GM20431 (cell line): ENCODE results near the gene GMCL2.

Experiments used
- in situ Hi-C: fragments of 300-500 bp; cut with MseI, MboI; formaldehyde crosslinking; loops from one replicate; pipeline ENCODE4 v1.15.0; 2020; ENCODE audit warnings: low sequenced_read_pairs; ENCODE audit not compliant: unreplicated experiment

GMCL2 gene

DNA sequence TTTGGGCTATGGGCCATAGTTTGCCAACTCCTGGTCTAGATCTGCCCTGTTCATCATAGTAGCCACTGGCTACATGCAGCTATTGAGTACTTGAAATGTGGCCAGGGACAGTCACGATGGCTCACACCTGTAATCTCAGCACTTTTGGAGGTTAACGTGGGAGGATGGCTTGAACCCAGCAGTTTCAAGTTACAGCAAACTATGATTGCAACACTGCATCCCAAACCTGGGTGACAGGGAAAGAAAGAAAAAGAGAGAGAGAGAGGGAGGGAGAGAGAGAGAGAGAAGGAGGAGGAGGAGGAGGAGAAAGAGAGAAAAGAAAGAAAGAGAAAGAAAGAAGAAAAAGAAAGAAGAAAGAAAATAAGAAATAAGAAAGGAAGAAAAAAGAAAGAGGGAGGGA lies 5.1 kb upstream of the GMCL2 start:
- in situ Hi-C loops, result no loop called here

DNA sequence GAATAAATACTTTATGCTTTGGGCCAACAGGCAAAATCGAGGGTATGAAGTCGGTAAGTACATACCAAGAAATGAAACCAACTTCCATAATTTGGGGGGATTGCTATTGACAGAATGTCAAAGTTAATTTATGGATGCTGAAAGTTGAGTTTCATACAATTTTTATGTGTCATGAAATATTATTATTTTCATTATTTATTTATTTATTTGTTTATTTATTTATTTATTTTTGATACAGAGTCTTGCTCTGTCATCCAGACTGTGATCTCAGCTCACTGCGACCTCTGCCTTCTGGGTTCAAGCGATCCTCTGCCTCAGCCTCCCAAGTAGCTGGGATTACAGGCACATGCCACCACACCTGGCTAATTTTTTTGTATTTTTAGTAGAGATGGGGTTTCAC lies 4.5 kb upstream of the GMCL2 start:
- in situ Hi-C loops, result no loop called here

DNA sequence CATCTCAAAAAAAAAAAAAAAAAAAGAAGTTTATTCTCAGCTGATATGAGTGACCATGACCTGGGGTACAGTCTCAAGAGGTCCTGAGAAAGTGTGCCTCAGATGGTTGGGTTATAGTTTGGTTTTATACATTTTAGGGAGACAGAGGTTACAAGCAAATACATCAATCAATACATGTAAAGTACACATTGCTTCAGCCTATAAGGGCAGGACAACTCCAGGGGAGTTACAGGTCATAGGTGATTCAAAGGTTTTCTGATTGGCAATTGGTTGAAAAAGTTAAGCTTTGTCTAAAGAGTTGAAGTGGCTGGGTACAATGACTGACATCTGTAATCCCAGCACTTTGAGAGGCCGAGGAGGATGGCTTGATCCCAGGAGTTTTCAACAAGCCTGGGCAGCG lies 2.3 kb upstream of the GMCL2 start:
- in situ Hi-C loops, result no loop called here

DNA sequence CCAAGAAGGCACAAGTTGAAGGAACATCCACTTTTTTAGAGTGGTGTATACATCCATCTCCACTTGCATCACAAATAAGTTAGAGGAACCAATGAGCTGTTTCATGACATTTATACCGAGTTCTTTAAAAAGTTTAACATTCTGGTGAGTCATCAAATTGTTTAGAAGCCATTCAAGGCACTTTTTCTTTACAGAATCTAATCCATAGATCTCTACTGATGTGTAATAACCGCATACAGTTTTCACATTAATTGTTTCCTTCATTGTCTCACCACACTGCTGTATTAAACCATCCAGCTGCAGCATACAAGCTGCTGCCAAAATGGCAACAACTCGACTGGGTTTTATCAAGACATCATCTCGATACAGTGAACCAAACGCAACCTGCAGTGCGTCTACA lies 744 bp downstream of the GMCL2 start:
- in situ Hi-C loops, result no loop called here

DNA sequence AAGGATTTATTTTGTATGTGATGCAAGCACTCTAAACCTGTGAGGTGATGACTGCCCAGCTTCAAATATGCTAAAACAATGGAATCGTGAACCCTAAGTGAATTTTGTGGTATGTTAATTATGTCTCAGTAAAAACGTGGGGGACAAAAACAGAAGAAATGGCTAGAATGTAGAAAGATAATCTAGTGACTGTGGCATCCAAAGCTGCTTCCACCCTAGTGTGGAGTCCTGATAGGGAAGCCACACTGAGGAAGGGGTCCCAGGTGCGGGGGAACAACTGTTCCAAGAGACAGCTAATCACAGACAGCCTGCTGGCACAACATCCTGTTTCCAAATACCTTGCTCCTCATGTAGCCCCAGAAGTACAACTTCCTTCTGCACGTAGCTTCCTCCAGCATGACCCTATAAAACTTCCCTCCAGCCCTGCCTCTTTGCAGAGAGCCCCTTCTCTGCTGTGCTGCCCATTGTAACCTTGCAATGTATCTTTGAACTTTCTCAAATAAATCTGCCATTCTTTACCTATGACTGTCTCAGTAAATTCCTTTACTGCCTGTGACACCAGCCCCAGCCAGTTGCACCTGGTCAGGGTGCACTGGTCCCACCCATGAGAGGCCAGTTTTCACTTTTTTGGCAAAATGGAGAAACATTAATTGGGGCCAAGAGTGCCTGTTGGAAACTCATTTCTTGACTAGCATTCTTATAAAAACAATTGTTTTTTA lies 4.9 kb downstream of the GMCL2 start:
- in situ Hi-C loops, result no loop called here

DNA sequence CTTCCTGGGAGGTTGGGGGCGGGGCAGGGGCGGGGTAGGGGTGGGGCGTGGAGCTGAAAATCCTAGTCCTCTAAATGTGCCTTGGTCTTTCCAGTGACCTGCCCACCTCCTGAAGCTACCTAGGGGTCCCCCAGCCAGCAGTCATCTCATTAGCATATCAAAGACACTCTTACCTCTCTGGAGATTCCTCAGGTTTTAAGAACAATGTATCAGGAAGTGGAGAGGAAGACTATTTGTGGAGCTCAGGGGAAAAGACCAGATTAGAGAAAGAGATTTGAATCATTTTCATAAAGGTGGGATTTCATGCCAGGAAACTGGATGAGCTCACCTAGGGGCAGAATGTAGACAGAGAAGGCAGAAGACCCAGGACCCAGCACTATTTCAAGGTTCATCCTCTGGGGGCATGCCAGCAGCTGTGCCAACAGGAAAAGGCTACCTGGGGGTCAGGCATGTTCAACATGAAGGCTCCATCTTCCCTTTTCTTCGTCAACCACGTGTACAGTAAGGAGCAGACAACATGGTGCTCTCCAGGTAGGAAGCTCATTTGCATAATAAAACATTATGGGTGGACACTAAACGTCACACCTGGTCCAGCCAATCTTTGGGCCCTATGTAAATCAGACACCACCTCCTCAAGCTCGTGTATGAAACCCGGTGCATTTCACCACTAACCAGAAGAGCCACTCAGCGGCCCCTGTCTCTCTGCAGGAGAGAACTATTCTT lies 6.9 kb downstream of the GMCL2 start:
- in situ Hi-C loops, result no loop called here

DNA sequence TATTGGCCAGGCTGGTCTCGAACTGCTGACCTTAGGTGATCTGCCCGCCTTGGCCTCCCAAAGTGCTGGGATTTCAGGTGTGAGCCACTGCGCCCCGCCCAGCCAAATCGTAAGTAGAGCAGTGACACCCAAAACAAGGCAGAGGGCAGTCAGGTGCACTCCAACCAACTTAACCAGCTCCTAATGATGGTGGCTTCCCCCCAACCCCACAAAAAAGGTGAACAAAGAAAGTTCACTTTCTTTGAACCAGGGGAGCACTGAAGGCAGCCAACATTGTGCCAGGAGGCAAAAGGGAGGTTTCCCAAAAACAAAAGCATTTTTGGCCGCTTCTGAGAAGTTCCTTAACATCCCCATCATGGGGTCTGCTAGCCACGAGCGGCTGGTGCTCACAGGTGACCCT lies 9.6 kb downstream of the GMCL2 start:
- in situ Hi-C loops, result no loop called here

DNA sequence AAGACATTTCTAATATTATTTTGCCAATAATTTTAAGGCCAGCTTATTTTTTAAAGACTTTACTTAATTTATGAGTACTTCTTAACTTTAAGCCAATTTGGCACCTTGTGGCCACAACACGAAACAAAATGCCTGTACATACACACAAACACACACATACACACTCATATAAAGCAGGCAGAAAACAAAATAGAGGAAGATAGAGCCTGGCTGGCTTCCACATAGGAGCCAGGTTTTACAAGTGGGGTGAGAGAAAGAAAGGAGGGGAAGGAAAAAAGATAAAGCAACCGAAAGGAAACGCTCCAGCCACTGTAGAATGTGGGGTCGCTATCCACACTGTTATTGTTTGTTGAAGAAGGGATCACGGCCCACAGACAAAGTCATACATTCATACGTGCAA lies 10.4 kb downstream of the GMCL2 start:
- in situ Hi-C loops, result no loop called here

DNA sequence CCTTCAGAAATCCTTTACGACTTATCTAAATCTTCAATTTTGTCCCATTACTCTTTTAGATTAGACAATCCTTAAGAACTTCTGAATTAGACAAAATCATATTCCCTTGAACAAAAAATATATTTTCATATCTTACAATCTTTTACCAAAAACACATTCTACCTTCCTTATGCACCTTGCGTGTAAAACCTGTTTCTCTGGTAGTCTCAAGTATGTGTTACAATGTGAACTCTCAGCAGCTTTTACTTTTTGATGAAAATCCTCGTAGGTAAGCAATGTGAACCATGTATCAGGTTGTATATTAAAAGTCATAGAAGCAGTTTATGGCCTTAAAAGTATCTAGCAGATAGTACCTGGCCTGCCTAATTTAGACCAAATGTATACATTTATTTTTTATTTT lies 12.7 kb downstream of the GMCL2 start:
- in situ Hi-C loops, result loop anchor here (25.0 kb wide), 1 partner anchor 212 kb away; no protein-coding TSS in a partner anchor

DNA sequence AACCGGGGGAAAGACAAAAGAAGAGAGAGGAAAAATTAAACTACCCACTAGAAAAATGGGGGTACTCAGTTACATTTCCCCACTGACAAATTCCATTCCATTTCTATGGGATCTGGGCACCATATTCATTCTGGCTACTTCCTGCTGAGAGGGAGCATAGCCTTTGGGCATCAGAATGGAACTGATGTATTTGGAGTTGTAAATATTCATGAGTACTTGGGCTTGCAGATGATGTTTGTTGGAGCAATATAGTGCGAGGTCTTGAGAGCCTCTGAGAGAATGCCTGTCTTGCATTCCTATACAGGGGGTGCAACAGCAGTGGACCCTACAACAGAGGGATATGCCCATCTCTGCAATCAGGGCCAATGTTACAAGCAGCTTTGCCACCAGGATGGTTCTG lies 16.7 kb downstream of the GMCL2 start:
- in situ Hi-C loops, result loop anchor here (25.0 kb wide), 1 partner anchor 208 kb away; no protein-coding TSS in a partner anchor

DNA sequence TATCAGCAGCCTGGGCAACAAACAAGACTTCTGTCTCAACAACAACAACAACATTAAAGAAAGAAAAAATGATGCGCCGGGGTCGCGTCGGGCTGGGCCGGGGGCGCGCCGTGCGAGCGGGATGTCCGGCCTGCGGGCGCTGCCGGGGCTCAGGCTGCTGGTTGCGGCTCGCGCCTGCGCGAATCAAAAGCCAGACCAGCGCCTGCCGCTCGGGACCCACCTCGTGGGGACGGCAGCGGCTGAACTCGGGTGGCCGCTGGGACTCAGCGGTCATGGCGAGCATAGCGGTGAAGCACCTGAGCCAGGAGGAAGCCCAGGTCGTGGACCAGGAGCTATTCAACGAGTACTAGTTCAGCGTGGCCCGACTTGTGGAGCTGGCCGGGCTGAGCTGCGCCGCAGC lies 21.6 kb downstream of the GMCL2 start:
- in situ Hi-C loops, result loop anchor here (25.0 kb wide), 1 partner anchor 203 kb away; no protein-coding TSS in a partner anchor

DNA sequence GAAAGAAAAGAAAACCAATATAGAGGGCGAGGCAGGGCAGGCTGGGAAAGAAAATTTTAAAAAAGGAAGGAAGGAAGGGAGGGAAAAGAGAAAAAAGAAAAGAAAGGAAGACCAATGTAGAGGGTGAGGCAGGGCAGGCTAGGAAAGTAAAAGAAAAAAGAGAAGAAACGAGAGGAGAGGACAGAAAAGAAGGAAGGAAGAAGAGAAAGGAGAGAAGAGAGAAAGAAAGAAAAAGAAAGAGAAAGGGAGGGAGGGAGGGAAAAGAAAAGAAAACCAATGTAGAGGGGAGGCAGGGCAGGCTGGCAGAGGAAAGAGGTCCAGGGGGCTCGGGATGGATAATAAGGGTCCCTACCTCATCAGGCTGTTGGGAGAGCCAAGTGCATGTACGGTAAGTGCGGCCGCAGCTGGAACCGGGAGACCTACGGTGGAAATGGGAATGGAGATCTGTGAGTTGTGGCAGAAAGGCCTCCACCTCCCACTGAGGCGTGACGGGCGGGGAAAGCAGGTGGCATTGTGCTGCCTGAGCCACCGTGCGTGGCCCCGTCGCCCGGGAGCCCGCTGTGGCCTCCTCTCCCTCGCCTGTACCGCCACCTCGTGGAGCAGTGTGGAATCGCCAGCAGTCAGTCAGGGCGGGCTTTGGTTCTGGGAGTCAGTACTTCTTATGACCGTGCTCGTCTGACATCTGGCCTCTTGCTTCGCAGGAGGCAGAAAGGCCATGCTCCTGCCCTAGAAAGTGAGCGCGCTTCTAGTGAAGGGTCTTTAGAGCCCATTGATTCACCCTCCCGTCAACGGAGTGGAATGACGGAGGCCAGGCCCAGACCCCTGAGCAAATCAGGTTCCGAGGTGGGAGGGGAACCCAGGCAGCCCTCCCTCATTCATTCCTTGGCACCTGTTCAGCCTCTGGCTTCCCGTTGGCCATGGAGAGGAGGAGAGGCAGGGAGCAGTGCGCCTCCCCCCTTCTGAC lies 23.1 kb downstream of the GMCL2 start:
- in situ Hi-C loops, result loop anchor here (25.0 kb wide), 1 partner anchor 202 kb away; no protein-coding TSS in a partner anchor

DNA sequence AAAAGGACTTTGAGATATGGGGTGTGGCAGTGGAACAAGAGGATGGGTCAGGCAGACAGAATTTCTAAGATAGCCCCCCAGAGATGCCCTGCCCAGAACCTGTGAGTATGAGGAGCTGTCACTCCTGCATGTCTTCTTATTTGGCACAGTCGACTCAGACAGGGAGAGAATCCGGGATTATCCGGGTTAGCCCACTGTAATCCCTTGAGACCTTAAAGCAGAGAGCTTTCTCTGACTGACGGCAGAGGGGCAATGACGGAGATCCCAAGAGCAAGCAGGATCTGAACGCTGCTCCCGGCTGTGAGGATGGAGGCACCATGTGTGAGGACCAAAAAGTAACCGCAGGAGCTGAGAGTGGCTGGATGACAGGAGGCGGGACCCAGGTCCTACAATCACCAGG lies 24.7 kb downstream of the GMCL2 start:
- in situ Hi-C loops, result loop anchor here (25.0 kb wide), 1 partner anchor 200 kb away; no protein-coding TSS in a partner anchor

DNA sequence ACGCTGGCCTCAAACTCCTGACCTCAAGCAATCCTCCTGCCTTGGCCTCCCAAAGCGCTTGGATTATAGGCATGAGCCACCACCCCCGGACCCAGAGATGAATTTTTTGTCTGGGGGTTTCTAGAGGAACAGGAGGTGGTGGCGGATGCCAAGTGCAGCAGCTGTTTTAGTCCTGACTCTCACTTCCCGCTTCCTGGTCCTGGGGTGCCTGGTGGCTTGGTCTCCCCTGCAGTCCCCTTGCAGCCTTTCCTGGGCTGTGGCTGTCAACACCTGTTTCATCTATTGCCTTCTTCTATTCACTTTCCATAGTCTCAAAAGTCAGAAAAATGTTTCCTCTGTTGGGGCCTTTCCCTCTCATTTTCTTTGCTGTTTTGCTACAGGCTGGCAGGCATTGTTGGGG lies 27.0 kb downstream of the GMCL2 start:
- in situ Hi-C loops, result loop anchor here (25.0 kb wide), 1 partner anchor 198 kb away; no protein-coding TSS in a partner anchor

DNA sequence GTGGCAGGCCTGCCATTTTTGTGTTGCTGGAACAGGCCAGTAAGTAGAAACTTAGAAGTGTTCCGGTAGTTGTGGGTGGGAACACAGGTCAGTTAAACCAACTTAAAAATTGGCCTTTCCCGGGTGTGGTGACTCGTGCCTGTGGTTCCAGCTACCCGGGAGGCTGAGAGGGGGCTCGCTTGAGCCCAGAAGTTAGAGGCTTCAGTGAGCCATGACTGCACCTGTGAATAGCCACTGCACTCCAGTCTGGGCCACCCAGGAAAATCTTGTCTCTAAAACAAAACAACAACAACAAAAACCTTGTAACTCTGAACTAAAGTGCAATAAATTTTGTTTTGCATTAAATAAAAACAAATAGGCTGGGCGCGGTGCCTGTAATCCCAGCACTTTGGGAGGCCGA lies 32.1 kb downstream of the GMCL2 start:
- in situ Hi-C loops, result loop anchor here (25.0 kb wide), 1 partner anchor 193 kb away; no protein-coding TSS in a partner anchor

DNA sequence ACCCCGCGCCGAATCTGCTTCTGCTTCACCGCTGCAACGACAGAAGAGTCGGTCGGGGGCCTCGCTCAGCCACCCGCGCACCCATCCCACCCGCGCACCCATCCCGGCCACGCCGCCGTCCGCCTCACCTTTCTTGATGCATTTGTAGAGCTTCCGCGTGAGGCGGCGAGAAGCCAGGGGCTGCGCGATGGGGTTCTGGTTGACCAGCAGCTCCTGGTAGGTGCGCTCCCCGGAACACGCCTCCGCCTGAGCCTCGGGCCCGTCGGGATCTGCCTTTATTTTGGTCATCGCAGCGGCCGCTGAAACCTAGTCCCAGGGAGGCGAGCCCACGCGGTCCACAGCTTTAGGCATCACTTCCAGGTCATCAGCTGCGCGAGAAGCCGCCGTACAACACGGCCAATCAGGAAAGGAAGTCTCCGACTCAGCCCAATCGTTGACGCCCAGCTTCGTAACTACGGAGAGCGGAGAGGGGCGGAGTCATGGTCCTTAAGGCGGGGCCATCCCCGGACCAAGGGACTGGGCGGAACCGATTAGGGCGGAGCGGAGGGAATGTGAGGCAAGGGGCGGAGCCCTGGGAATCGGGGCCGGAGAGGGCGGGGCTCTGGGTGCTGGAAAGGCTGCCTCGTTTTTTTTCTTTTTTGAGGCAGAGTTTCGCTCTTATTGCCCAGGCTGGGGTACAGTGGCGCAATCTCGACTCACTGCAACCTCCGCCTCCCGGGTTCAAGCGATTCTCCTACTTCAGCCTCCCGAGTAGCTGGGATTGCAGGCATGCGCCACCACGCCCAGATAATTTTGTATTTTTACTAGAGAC lies 33.4 kb downstream of the GMCL2 start, which contains the start of gene NHP2:
Gene NHP2 (minus strand): TSS at position 356 of the 811 bp plus-strand sequence. CDS start 68 bp downstream, at position 288.
- in situ Hi-C loops, result loop anchor here (25.0 kb wide), 1 partner anchor 191 kb away; no protein-coding TSS in a partner anchor

DNA sequence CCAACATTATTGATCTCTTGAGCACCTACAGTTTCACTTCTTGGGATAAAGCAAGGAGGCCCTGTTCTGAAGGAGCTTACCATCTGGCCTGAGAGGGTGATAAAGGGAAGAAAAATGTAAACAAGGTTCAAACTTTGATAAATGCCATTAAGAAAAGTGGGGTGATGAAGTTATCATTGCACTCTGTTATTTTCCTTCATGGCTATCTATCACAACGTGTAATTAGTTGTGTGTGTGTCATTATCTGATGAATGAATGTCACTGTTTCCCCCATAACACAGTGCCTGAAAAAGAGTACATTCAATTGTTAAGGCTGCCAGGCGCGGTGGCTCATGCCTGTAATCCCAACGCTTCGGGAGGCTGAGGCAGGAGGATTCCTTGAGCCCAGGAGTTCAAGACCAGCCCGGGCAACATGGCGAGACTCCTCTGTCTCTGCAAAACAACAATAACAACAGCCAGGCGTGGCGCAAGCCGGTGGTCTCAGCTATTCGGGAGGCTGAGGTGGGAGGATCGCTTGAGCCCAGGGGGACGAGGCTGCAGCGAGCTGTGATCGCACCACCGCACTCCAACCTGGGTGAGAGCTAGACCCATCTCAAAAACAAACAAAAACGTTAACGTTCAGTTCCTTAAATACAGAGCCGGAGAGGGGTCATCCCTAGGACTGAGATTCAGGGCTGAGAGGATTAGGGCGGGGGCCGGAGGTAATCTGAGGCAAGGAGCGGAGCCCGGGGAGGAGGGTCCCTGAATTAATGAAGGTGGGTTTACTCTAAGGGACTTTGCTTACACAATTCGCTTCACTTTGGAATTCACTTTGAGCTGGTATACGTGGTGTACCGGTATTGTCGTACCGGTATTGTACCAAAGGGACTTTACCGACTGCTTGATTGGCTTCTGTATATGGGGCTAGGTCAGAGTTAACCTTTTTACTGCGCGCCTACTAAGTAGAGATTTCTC lies 34.4 kb downstream of the GMCL2 start:
- in situ Hi-C loops, result loop anchor here (25.0 kb wide), 1 partner anchor 190 kb away; no protein-coding TSS in a partner anchor
